ENCODE data around the gene RHEX.

GRCh38 chr1:206082831-206083695 lies 30.1 kb downstream of the RHEX start:
- no peak for TF ChIP-seq CTCF (IDR thresholded peaks at IDR 0.05)
- no peak for TF ChIP-seq POLR2A (IDR thresholded peaks at IDR 0.05)
- TF ChIP-seq EP300 (IDR thresholded peaks at IDR 0.05): no peak

Data from ovary (tissue), 3 donors.